Erythroblast (primary cell): ENCODE results near the gene TUBA4B.

Experiments
- GATA1 ChIP-seq: IDR thresholded peaks from 2 replicates; pipeline ENCODE4 v1.6.1; 2011; ENCODE audit warnings: low read depth, mild to moderate bottlenecking, control low read depth, low read length, moderate library complexity
- POLR2A ChIP-seq: IDR thresholded peaks from 2 replicates; pipeline ENCODE4 v1.6.1; 2011; ENCODE audit warnings: mild to moderate bottlenecking, low read length

GRCh38 chr2:219245899-219246230 is 7.2 kb upstream of the TUBA4B start:
- TF ChIP-seq POLR2A (no peak), GATA1 (no peak)
